Hepatocyte (in vitro differentiated cells): ENCODE results near the gene ZMIZ1. TPM values are rescaled to one million over a fixed set of nuclear protein-coding genes. Genes with fewer than 3 reads are reported as not detected.

Experiments
- DNase-seq: peaks from one replicate; pipeline ENCODE4 v3.0.0-alpha.2; 2016; ENCODE audit warnings: low spot score
- H2AFZ ChIP-seq: fragments of 200-600 bp; sonication (generic); 2 replicates; pipeline ENCODE4 v1.6.0; 2016; ENCODE audit warnings: antibody characterized with exemption, mild to moderate bottlenecking
- H3K27ac ChIP-seq: fragments of 200-600 bp; sonication (generic); 2 replicates; pipeline ENCODE4 v1.5.1; 2016; ENCODE audit warnings: mild to moderate bottlenecking
- H3K27me3 ChIP-seq: fragments of 200-600 bp; sonication (generic); 2 replicates; pipeline ENCODE4 v1.6.1; 2016
- H3K36me3 ChIP-seq: fragments of 200-600 bp; sonication (generic); replicated peaks from 2 replicates; pipeline ENCODE4 v1.5.1; 2016; ENCODE audit warnings: low read depth; ENCODE audit not compliant: insufficient read depth
- H3K4me1 ChIP-seq: fragments of 200-600 bp; sonication (generic); 2 replicates; pipeline ENCODE4 v1.5.1; 2016; ENCODE audit warnings: mild to moderate bottlenecking, moderate library complexity; ENCODE audit not compliant: insufficient read depth
- H3K4me2 ChIP-seq: fragments of 200-600 bp; sonication (generic); 2 replicates; pipeline ENCODE4 v1.6.0; 2016
- H3K4me3 ChIP-seq: fragments of 200-600 bp; sonication (generic); 2 replicates; pipeline ENCODE4 v1.5.1; 2016; ENCODE audit warnings: mild to moderate bottlenecking
- H3K79me2 ChIP-seq: fragments of 200-600 bp; sonication (generic); 2 replicates; pipeline ENCODE4 v1.6.0; 2017; ENCODE audit warnings: mild to moderate bottlenecking
- H3K9me2 ChIP-seq: fragments of 200-600 bp; sonication (generic); replicated peaks from 2 replicates; pipeline ENCODE4 v1.6.0; 2017; ENCODE audit warnings: mild to moderate bottlenecking; ENCODE audit not compliant: insufficient read depth
- H3K9me3 ChIP-seq: fragments of 200-600 bp; sonication (generic); 2 replicates; pipeline ENCODE4 v1.5.1; 2016; ENCODE audit warnings: low read depth, mild to moderate bottlenecking
- H4K20me1 ChIP-seq: fragments of 200-600 bp; sonication (generic); 2 replicates; pipeline ENCODE4 v1.6.0; 2016; ENCODE audit warnings: mild to moderate bottlenecking; ENCODE audit not compliant: insufficient read depth, poor library complexity, severe bottlenecking
- EZH2 ChIP-seq: fragments of 200-600 bp; sonication (generic); IDR thresholded peaks from 2 replicates; pipeline ENCODE4 v1.6.1; 2016; ENCODE audit warnings: antibody characterized with exemption, mild to moderate bottlenecking, borderline replicate concordance
- EZH2phosphoT487 ChIP-seq: fragments of 200-600 bp; sonication (generic); IDR thresholded peaks from one replicate; pipeline ENCODE4 v1.6.1; 2018; ENCODE audit warnings: antibody characterized with exemption, mild to moderate bottlenecking, low read depth, moderate library complexity; ENCODE audit not compliant: unreplicated experiment, severe bottlenecking
- WGBS: methylation state at CpG from one replicate; pipeline ENCODE4 v1.1.6; 2016; ENCODE audit warnings: low lambda C conversion rate; ENCODE audit errors: missing lambda C conversion rate; 5-methylcytosine and 5-hydroxymethylcytosine counted together
- polyA plus RNA-seq: library from polyadenylated mRNA; unstranded; fragments of >200 nt; fragmentation: Nextera tagmentation; extraction: Ambion mirVana; gene quantifications from 2 replicates; pipeline ENCODE4 v1.2.1, GENCODE V29; 2016
- total RNA-seq: library from RNA; depleted of rRNA; stranded (reverse); fragments of >200 nt; gene quantifications from 2 replicates; pipeline ENCODE4 v1.2.3, GENCODE V29; 2014
- TF ChIP-seq, protein P1 (sequence below): fragments of 200-600 bp; sonication (generic); IDR thresholded peaks from 2 replicates; pipeline ENCODE4 v1.5.1; 2016; ENCODE audit warnings: antibody characterized with exemption, mild to moderate bottlenecking; ENCODE audit not compliant: poor library complexity

The ZMIZ1 gene
- total and polyA plus RNA-seq, 2 experiments from 2014 or later = 30.9 to 32.4 TPM

DNA sequence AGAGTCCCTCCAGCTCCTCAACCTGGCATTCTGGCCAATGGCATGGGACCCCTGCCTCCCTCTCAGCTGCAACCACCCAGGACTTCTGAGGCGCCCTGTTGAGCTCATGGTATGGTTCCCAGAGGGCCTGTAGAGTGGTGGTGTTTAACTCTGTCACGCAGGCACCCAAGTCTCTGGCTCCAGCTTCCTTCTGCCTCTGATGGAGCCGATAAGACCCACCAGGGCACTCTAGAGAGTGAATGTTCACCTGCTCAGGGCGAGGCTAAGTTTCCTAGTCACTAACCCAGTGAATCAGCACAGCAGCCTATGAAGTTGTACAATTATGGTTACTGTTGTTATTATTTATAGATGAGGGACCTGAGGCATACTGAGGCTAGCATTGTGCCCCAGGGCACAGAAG is 120.4 kb downstream of the ZMIZ1 start:
- Histone ChIP-seq H3K4me2 (no peak overlapping the region), H3K4me1 (peaks cover 36% of the 10 kb centered on the region), H3K79me2 (peaks cover 74% of the 10 kb centered on the region), H3K36me3 (no peaks in the 10 kb centered on the region), H3K27ac (peak overlapping the region; percentile 27), H2AFZ (no peak overlapping the region), H3K9me2 (no peaks in the 10 kb centered on the region), H3K9me3 (no peaks in the 10 kb centered on the region), H3K4me3 (no peak overlapping the region), H4K20me1 (peaks cover 31% of the 10 kb centered on the region), H3K27me3 (no peaks in the 10 kb centered on the region)
- WGBS = 97% methylated on average over 4 of the region's 4 CpGs
- TF ChIP-seq EZH2 = no peak
- TF ChIP-seq, protein P1, sequence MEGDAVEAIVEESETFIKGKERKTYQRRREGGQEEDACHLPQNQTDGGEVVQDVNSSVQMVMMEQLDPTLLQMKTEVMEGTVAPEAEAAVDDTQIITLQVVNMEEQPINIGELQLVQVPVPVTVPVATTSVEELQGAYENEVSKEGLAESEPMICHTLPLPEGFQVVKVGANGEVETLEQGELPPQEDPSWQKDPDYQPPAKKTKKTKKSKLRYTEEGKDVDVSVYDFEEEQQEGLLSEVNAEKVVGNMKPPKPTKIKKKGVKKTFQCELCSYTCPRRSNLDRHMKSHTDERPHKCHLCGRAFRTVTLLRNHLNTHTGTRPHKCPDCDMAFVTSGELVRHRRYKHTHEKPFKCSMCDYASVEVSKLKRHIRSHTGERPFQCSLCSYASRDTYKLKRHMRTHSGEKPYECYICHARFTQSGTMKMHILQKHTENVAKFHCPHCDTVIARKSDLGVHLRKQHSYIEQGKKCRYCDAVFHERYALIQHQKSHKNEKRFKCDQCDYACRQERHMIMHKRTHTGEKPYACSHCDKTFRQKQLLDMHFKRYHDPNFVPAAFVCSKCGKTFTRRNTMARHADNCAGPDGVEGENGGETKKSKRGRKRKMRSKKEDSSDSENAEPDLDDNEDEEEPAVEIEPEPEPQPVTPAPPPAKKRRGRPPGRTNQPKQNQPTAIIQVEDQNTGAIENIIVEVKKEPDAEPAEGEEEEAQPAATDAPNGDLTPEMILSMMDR = no peak
- no peak for DNase-seq

DNA sequence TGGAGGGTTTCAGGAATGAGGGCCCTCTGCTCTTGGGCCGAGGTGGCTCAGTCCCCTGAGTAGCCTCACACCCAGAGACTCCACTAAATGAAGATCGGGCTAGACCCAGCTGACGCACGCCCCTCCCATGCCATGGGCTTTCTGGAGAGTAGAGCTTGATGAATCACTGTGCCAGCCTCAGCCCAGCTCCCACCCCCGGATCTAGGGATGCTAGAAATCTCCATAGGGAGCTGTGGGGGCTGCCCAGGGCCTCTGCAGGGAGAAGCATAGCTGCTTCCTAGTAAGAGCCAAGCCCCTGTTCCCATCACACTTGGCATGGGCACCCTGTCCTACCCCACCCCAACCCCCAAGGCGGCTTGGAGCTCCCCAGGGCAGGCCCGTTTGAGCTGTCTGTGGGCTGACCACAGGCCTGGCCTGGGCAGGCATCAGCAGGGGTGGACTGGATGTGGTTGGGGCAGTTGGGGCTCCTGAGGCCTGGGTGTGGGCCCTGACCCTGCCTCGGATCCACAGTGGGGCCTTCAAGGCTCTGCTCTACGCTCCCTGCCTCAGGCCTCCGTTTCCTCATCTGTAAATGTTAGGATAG is 121.2 kb downstream of the ZMIZ1 start:
- Histone ChIP-seq H3K4me1 (peaks cover 36% of the 10 kb centered on the region), H4K20me1 (peaks cover 30% of the 10 kb centered on the region), H3K79me2 (peaks cover 74% of the 10 kb centered on the region), H3K36me3 (no peaks in the 10 kb centered on the region), H2AFZ (no peak overlapping the region), H3K9me3 (no peaks in the 10 kb centered on the region), H3K27me3 (no peaks in the 10 kb centered on the region), H3K4me2 (no peak overlapping the region), H3K4me3 (no peak overlapping the region), H3K27ac (no peak overlapping the region), H3K9me2 (no peaks in the 10 kb centered on the region)
- TF ChIP-seq EZH2 (no peak), EZH2phosphoT487 (no peak)
- TF ChIP-seq, protein P1 = no peak
- no peak for DNase-seq
- 93% methylated on average over 10 of the region's 10 CpGs for WGBS

DNA sequence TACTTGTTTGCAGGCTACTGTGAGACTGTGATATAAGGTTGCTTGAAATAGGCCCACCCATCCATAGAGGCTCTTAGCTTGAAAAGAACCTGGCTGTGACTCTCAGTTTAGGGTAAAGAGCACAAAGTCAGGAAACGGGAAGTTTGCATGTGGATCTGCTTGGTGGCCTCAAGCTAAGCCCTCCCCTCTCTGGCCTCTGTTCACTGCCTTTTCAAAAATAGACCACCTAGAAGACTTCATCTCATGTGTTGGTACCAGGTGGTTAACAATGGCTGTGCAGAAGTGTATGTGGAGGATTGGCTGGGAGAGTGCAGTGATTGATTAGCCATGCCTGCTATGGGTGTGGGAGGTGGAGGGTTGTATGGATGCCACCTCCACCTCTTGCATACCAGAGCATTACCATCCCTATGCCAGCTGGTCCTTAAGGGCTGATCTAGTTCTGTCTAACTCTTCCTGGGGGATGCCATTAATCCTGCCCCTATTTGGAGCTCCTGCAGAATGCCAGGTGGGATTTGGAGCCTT is 122.0 kb downstream of the ZMIZ1 start:
- WGBS = 100% methylated on average over 1 of the region's 1 CpG
- Histone ChIP-seq H3K27me3 (no peaks in the 10 kb centered on the region), H3K27ac (no peak overlapping the region), H2AFZ (no peak overlapping the region), H3K4me1 (peaks cover 31% of the 10 kb centered on the region), H3K4me2 (no peak overlapping the region), H3K9me3 (no peaks in the 10 kb centered on the region), H4K20me1 (peaks cover 24% of the 10 kb centered on the region), H3K36me3 (no peaks in the 10 kb centered on the region), H3K79me2 (peaks cover 74% of the 10 kb centered on the region), H3K4me3 (no peak overlapping the region), H3K9me2 (no peaks in the 10 kb centered on the region)
- TF ChIP-seq, protein P1 = no peak
- no peak for TF ChIP-seq EZH2
- TF ChIP-seq EZH2phosphoT487 = no peak
- no peak for DNase-seq
